GM21515 (cell line): ENCODE data around the gene DSTN.

Source experiments
- ATAC-seq: cut with Tn5 transposase; IDR thresholded peaks from one replicate; pipeline ENCODE4 v1.9.1; 2021; ENCODE audit not compliant: unreplicated experiment

The DSTN gene

GRCh38 chr20:17579369-17580039 lies 9.6 kb downstream of the DSTN start:
- ATAC-seq: no peak

- no peak for ATAC-seq
Measured at GRCh38 chr20:17580895-17581294, 11.0 kb downstream of the DSTN start.

DNA sequence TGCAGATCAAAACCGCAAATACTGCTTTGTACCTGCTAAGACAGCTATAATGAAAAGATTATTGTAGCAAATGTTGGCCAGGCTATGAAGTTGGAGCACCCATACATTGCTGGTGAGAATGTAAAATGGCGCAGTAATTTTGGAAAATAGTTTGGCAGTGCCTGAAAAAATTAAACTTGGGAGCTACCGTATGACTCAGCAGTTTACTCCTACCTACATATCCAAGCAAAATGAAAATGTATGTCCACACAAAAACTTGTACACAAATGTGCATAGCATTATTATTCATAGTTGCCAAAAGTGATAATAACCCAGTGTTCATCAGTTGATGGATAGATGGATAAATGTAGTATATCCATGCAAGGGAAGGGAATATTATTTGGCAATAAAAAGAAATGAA lies 13.3 kb downstream of the DSTN start:
- no peak for ATAC-seq

DNA sequence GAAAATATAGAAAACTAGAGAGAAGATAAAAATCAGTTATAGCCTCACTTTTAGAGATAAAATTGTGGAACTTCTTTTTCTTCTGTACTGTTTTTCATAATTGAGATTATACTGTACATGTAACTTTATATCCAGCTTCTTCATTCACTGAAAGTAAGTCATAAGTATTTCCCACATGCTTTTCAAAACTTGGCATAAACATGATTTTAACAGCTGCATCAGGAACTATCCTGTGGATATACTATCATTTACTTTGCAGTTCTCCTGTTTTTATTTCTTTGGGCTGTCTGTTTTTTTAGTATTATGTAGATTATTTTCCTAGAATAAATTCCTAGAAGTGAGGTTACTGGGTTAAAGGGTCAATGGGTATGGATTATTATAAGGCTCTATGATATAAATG lies 14.8 kb downstream of the DSTN start:
- no peak for ATAC-seq

- no peak for ATAC-seq
Measured at GRCh38 chr20:17586250-17586649, 16.4 kb downstream of the DSTN start.

DNA sequence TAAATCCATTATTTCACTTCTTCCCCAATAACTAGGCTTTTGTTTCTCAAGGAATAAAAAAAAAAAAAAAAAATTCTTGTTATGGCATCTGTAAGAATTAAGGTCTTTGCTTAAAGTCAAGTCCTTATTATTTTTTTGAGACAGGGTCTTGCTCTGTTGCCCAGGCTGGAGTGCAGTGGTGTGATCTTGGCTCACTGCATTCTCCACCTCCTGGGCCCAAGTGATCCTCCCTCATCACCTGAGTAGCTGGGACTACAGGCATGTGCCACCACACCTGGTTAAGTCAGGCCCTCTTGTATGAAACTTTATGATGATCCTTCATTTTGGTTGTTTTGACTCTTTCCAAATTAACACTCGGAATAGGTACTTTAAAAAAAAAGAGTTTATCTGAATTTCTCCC lies 17.3 kb downstream of the DSTN start:
- ATAC-seq: no peak

GRCh38 chr20:17587824-17588223 lies 17.9 kb downstream of the DSTN start:
- no peak for ATAC-seq

DNA sequence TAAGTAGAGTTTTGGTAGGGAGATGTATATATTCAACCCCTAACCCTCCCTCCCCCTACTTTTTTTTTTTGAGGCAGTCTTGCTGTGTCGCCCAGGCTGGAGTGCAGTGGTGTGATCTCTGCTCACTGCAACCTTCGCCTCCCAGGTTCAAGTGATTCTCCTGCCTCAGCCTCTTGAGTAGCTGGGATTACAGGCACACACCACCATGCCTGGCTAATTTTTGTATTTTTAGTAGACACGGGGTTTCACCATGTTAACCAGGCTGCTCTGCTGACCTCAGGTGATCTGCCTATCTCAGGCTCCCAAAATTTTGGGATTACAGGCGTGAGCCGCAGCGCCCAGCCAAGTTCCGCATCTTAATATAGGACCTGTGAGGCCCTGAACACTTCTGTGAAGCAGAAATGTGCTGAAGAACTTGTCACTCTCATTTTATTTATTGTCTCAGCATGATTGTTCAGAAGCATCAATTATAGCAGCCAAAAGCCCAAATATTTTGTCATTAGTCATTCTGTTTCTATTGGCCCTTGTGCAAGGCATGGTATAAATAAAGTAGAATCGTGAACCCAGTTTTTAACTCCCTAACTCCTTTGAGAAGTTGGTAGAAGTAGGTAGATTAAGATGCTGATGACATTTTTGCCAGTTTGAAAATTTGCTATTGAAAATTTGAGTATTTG lies 19.4 kb downstream of the DSTN start:
- ATAC-seq: no peak

GRCh38 chr20:17590245-17590644 lies 20.4 kb downstream of the DSTN start:
- no peak for ATAC-seq

GRCh38 chr20:17593902-17594301 lies 24.0 kb downstream of the DSTN start:
- no peak for ATAC-seq

- no peak for ATAC-seq
Measured at GRCh38 chr20:17594443-17594842, 24.6 kb downstream of the DSTN start.

DNA sequence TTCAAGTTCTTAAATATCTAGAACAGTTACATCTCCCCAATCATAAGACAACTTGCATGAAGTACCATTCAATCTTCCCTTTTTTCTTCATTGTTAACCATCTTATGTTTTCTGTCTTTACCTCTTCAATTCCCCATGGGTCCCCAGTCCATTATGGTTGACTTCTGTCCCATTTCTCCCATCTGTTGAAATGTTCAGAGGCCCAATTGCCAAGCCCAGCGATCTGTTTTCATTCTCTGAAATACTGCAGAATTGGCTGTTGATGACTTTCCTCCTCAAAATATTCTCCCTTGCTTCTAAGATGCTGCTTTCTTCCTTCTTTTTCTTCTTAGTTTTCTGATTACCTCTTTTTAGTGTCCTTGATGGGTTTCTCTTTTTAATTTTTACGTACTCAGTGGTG lies 26.0 kb downstream of the DSTN start:
- ATAC-seq: no peak

DNA sequence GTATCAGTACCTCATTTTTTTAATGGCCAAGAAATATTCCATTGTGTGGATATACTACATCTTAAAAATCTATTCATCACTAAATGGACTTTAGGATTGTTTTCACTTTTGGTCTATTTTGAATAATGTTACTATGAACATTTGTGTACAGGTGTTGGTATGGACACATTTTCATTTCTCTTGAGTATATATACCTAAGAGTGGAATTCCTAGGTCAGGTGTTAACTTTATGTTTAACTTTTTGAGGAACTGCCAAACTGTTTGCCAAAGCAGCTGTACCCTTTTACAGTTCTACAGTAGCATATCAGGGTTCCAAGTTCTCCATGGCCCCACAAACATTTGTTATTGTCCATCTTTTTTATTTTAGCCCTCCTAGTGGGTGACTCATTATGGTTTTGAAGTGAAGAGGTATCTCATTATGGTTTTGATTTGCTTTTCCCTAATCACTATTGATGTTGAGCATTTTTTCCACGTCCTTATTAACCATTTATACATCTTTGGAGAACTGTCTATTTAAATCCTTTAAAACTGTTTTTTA lies 28.2 kb downstream of the DSTN start:
- ATAC-seq: no peak

DNA sequence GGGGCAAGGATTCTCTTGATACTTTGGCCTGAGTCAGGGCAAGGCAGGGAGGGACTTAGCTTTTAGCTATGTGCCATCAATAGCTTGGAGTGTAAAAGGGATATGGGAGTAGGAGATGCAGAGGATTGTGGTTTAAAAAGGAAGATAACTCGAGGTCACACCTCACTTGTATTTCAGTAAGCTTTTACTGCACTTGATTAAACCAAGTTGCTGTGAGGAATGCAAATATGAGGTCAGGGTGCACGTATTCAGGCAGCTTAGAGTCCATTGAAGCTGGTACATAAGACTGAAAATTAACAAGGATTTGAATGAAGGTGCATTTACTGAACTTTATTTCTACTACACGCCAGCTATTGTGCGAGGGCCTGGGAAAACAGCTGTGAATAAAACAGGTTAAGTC lies 32.1 kb downstream of the DSTN start:
- no peak for ATAC-seq

DNA sequence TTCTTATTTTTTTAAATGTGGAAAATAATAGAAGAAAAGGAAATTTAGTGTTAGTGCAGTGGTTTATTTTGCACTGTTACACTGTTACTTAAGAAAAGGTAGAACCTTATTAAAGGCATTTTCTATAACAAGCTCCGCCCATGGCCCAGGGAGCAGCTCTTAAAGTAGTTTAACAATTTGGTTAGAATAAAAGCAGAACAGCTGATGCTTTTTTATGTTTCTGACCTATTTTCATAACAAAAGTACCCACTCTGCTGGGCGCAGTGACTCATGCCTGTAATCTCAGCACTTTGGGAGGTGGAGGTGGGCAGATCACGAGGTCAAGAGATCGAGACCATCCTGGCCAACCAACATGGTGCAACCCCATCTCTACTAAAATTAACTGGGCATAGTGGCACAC lies 32.6 kb downstream of the DSTN start:
- ATAC-seq: no peak

- ATAC-seq: no peak
Measured at GRCh38 chr20:17605131-17605660, 35.3 kb downstream of the DSTN start.

GRCh38 chr20:17606001-17606400 lies 36.1 kb downstream of the DSTN start:
- ATAC-seq: no peak

GRCh38 chr20:17608701-17609497 lies 39.0 kb downstream of the DSTN start:
- ATAC-seq: no peak

DNA sequence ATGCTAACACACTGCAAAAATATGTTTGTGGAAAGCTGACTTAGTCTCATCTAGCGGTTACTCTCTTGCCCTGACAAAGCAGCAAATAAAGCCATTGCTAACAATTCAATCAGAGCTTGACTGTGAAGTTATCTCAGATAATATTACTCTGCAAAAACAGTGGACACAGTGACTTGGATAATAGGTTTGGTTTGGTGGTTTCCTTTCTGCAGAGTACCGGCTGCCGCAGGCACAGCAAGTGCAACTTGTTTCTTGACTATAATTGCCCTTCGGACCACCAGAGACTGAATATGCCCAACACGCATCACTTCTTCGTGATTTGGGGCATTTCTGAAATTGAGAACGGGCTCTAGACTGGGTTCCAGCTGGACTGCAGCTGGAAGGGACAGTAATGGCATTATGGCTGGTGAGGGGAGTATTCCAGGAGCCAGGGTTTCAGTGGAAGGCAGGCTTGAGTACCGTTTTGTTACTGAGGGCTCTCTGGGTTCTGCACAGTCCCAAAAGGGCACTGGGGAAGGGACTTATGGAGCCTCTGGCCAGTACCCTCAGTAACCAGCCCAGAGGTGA lies 40.0 kb downstream of the DSTN start:
- ATAC-seq: no peak

GRCh38 chr20:17610566-17611289 lies 40.9 kb downstream of the DSTN start:
- ATAC-seq: no peak

GRCh38 chr20:17611290-17611539 lies 41.3 kb downstream of the DSTN start:
- no peak for ATAC-seq
